CD4-positive, alpha-beta T cell treated with Interleukin-6 for 4 hours (primary cell): ENCODE measurements around the gene TMED6.
"Not testable (repeated sequence)": the region's sequence is repeated elsewhere in the genome, so short reads cannot be mapped to it uniquely, and the experiment has no call there.

Source experiments
- DNase-seq: peaks from one replicate; pipeline ENCODE4 v3.0.0-alpha.2; 2020; ENCODE audit warnings: mixed read lengths

Gene TMED6

GRCh38 chr16:69351309-69352027 lies at the start of gene TMED6:
TMED6 (minus strand) TSS chr16:69351786; CDS start chr16:69351753, 33 bp downstream.
- DNase-seq: no peak

DNA sequence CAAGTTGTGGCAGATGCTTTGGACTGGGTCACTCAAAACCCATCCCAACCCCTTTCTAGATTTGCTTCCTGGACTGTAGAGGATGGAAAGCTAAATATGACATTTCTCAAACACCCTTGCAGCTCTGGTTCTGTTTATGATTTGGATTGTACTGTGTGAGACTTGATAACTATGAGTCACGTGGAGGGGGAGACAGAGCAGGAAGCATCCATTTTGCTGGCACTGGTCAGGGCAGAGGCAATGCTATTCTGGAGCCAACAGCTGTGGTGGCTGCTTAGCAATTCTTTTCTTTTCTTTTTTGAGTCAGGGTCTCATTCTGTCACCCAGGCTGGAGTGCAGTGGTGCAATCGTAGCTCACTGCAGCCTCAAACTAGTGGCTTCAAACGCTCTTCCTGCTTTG lies 47.8 kb upstream of the TMED6 start:
- DNase-seq: no peak

DNA sequence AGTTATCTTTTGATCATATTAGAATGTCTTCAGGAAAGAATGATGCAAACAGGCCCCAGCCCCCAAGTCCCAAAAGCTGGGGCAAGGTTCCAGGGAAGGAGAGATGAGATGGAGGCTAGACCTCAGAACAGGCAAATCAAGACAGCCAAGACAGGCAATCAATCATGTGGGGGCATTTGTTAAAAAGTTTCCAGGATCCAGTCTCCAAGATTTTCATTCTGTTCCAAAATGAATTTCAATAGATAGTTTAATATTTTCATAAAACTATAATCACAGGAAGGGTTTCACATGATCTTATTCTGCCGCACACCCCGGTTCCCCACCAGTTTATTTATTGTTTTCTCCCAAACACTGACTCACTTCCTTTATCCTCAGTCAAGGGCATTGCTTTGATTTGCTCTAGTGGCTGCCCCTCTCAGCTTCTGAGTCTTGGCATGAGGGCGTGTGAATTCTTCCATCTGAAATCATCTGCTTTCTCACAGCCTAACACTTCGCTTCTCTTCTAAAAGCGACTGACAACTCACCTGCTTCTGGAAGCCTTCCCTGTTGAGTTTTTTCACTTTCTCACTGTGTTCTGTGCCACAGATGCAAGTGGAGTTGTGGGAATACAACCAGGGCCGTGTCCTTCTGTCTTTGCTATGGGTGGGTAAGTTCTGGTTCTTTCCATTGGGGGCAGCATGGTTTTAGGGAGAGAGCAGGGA lies 46.4 kb upstream of the TMED6 start:
- DNase-seq: no peak

DNA sequence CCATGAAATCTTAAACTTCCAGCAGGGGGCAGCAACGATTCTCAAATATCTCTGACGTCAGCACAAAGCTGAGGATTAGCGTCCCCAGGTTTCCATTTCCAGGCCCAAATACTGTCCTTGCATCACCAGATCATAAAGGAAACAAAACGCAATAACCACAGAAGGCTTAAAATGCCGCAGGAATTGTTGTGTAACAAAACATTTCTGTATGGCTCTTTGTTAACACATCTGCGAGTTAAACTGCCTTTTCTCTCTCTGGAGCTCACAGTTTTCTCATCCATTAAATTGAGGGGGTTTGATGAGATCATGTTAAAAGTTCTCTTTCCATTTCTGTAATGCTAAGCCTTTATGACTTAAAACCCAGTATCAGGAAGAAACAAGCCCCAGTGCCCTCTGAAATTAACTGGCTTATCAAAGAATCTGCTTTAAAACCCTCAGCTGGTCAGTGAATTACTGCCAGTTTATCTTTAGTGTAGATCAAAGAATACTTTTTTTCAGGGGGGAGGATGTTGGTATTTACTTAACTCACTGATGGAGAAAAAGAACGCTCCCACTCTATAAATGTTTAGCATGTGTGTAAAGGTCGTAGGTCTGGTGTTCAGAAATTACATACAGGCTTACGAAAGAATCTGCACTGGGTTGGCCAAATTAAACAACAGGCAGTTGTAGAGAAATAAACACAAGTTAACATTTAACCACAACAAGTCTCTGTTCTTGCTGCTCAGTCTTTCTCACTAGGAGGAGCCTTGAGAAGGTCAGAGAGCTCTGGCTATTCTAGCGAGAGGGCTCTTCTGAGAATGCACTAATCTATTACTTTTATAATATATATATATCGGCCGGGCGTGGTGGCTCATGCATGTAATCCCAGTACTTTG lies 44.8 kb upstream of the TMED6 start:
- DNase-seq: peak; percentile 81

DNA sequence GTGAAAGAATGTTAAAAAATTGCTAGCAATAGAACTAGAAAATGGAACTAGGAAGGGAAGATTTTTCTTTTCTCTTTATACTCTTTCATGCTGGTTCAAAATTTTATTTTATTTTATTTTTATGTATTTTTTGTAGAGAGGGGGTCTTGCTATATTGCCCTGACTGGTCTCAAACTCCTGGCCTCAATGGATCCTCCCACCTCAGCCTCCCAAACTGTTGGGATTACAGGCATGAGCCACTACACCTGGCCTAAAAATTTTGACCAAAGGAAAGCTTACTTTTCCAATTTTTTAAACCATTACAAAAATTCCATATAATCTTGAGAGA lies 44.2 kb upstream of the TMED6 start:
- no peak for DNase-seq

DNA sequence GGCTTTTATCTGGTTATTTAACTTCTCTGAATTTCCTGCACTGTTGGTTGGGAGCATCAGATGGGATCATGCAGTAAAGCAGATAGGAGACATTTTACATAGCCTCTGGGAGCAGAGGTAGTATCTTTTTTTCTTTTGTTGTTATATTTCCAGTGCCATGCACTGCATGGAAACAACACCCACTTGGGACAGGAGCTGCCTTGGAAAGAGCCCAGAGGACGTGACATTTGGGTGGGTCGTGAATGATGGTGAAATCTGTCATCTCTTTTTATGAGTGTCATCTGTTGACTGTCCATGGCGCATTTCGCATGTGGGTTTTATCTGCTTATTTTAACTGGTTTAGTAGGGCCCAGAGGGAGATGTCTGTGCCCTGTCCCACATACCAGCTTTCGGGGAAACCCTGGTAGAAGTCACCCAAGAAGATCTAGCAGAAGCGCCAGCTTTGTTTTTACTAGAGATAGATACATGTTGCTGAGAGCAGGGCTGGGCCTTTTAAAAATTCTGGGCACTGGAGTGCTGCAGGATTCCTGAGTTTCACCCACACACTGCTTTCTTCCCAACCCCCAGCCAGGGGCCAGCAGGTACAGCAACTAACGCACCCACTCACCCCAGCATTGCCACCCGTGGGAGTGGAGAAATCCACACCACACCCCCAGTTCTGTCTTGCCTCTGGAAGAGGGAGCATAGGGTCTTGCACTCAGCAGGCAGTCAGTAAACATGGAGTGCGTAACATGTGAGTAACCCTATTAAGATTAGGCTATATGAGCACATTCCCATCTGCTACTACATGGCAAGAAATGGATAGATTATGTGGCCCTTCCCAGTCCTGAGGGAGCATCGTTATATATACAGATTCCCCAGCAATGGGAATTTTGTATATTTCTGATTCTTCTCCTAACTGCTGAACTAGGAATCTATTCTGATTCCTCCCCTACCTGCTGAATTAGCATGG lies 42.6 kb upstream of the TMED6 start:
- DNase-seq: no peak

DNA sequence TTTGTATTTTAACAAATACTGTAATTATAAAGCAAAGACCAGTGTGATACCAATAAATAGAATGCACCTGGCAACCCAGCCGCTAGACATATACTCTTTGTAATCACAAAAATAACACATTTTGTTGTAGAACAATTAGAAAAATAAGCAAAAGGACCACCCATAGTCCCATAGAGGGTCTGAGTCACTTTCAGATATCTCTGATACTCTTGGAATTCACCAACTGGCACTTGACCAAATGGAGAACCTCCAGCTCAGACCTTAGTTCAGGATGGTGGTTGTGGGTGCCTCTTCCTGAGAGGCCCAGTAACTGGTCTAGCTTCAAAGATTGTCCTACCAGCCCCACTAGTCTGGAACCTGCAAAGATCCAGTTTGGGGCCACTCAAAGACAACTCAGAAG lies 35.0 kb upstream of the TMED6 start:
- no peak for DNase-seq

DNA sequence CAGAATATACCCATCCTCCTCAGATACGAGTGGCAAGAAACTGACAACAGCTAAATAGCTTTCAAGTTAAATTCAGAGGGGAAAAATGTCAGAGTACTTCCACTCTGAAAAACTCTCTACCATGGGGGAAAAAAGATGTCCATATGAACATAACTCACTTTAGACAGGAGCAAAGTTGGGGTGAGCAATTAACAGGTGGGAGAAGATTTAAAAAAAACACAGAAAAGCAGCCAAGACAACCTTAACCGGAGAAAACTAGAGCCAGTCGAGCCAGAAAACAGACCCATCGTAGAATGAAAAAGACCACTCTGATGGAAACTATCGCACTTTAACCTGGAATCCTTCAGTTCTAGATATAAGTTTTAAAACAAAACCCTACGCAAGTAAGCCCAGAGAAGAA lies 33.4 kb upstream of the TMED6 start:
- no peak for DNase-seq

- DNase-seq: no peak
These were observed 30.8 kb upstream of the TMED6 start for GRCh38 chr16:69382421-69382820.

DNA sequence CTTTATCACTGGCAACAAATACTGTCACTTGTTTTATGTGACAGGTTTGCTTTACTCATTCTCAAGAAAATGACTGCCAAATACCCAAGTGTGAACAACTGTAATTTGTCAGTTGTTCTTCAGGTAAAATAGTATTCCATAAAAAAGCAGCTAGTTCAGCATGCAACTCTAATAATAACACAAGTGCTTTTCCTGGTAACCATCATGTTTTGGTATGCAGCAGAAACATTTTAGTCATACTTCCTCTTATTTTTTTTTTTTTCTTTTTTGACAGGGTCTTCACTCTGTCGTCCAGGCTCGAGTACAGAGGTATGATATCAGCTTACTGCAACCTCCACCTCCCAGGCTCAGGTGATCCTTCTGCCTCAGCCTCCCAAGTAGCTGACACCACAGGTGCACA lies 29.6 kb upstream of the TMED6 start:
- DNase-seq: no peak

DNA sequence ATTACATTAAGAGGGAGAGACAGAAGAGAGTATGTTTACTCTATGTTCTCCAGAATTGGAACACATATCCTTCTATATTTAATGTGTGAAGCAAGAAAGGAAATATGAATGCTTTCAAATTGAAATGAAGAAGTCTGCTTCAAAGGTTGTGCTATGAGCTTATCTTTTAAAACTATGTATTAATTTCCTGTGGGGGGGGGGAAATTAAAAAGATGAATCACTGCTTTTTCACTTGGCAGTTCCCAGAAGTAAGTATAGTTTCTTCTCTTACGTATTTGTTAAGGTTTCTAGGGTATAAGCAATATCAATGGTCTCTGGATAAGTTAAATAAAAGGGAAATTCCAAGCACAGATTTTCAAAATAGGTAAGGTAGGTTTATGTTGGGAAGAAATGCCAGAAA lies 27.2 kb upstream of the TMED6 start:
- DNase-seq: no peak

- no peak for DNase-seq
These were observed 26.4 kb upstream of the TMED6 start for GRCh38 chr16:69378036-69378435.

- DNase-seq: no peak
These were observed 24.9 kb upstream of the TMED6 start for GRCh38 chr16:69376393-69377059.

DNA sequence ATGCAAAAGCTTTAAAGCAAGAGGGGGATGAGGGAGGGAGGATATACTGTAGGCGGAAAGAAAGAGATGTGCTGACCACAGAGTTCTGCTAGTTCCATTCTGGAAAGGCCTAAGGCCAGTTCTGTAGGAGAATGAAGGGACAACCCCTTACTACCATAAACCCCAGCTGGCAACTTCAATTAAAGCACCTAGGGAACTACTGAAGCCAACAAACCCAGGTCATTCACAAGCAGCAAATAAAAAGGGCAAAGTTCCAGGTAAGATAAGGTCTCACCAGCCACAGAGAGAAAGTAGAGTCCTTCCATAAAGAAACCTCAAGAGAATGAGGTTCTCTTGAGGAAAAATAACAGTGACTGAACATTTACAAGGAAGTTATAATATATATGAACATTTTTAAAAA lies 21.4 kb upstream of the TMED6 start:
- DNase-seq: no peak

GRCh38 chr16:69371564-69371963 lies 20.0 kb upstream of the TMED6 start:
- DNase-seq: no peak

DNA sequence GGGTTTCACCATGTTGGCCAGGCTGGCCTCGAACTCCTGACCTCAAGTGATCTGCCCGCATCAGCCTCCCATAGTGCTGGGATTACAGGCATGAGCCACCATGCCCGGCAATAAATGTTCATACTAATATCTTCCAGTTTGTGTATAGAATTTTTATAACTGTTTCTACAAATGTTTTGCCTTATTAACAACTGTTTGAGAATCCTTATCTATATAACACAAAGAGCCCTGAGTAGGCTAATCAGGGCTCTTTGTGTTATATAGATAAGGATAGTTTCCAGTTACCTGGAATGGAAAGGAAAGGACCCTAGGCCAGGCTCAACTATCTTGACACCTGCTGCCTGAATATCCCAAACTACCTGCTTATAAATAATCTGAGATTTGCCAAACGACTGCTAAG lies 17.3 kb upstream of the TMED6 start:
- no peak for DNase-seq

DNA sequence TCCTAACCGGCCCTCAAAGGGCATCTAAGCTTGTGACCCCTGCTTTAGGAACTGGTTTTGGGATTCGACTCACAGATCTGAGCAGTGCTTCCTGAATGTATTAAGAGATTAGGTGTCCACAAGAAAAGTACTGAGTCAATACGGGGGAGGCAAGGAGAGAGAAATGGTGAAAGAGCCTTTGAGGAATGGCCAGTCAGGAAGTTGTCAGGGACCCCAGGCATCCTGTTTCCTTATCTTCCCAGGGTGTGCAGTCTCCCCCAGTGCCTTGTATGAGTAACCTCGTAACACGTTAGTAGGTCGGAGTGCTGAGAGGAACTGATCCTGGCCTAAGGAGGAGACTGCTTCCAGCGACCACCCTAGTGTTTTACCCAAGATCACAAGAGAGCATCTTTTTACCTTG lies 16.4 kb upstream of the TMED6 start:
- DNase-seq: no peak

- no peak for DNase-seq
These were observed 14.8 kb upstream of the TMED6 start for GRCh38 chr16:69366431-69366830.

DNA sequence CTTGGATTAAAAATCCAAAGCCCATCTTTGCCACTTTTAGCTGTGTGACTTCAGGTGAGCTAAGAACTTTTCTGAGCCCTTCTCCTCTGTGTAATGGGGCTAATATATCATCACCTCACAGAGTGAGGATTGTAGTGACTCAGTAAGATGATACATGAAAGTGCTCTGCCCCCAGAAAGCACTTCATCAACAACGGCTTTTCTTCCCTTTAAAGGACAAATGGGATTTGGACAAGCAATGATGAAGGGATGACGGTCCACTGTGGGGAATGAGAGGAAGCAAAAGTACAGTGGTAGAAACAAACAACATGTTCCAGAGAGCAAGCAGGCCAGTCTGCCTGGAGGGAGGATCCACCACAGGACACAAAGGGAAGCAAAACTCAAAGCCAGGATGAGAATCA lies 14.3 kb upstream of the TMED6 start:
- DNase-seq: no peak

DNA sequence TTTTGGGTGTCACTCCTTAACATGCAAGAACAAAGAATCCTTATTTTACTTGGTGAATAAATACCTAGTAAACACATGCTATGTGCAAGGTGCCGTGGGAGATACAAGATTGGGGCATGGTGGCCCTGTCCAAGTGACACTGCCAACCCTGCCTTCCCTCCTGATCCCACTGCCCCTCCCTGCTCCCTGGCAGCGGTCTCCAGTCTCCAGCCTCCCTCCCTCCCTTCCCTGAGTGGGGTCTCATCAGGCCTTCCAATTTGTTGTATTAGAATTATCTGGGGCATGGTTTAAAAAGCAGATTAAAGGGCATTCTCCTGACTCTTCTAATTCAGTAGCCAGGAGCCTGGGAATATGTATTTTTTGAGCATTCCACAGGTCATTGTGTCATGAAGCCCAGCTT lies 12.5 kb upstream of the TMED6 start:
- no peak for DNase-seq

- no peak for DNase-seq
These were observed 11.7 kb upstream of the TMED6 start for GRCh38 chr16:69363281-69363717.

- DNase-seq: not testable (repeated sequence)
These were observed 8.5 kb upstream of the TMED6 start for GRCh38 chr16:69360070-69360469.
